ENCODE results near the gene CAMSAP1.
A peak's percentile ranks its signal among the peaks of the same experiment; 100 is the strongest.

The CAMSAP1 gene

DNA sequence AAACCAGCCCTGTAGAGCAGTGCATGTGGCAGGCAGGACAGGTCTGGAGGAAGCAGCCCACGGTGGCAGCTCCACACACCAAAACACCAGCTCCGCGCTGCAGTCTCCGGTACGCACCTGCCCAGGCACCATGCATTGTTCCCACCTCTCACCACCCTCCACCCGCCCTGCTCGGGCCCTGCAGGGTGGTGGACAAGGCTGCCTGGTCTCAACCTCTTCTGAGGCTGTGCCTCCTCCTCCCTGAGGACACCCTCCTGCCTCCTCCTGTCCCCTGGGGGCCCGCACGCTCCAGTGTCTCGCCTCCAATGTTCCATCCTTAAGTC lies 109.1 kb downstream of the CAMSAP1 start:
- H3K4me3 ChIP-seq (ENCODE audit: low read depth, low read length) = no peak overlapping the region
- TF ChIP-seq, protein P1, sequence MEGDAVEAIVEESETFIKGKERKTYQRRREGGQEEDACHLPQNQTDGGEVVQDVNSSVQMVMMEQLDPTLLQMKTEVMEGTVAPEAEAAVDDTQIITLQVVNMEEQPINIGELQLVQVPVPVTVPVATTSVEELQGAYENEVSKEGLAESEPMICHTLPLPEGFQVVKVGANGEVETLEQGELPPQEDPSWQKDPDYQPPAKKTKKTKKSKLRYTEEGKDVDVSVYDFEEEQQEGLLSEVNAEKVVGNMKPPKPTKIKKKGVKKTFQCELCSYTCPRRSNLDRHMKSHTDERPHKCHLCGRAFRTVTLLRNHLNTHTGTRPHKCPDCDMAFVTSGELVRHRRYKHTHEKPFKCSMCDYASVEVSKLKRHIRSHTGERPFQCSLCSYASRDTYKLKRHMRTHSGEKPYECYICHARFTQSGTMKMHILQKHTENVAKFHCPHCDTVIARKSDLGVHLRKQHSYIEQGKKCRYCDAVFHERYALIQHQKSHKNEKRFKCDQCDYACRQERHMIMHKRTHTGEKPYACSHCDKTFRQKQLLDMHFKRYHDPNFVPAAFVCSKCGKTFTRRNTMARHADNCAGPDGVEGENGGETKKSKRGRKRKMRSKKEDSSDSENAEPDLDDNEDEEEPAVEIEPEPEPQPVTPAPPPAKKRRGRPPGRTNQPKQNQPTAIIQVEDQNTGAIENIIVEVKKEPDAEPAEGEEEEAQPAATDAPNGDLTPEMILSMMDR (IDR thresholded peaks at IDR 0.05; ENCODE audit: borderline replicate concordance, insufficient read depth, low read depth, low read length) = no peak

DNA sequence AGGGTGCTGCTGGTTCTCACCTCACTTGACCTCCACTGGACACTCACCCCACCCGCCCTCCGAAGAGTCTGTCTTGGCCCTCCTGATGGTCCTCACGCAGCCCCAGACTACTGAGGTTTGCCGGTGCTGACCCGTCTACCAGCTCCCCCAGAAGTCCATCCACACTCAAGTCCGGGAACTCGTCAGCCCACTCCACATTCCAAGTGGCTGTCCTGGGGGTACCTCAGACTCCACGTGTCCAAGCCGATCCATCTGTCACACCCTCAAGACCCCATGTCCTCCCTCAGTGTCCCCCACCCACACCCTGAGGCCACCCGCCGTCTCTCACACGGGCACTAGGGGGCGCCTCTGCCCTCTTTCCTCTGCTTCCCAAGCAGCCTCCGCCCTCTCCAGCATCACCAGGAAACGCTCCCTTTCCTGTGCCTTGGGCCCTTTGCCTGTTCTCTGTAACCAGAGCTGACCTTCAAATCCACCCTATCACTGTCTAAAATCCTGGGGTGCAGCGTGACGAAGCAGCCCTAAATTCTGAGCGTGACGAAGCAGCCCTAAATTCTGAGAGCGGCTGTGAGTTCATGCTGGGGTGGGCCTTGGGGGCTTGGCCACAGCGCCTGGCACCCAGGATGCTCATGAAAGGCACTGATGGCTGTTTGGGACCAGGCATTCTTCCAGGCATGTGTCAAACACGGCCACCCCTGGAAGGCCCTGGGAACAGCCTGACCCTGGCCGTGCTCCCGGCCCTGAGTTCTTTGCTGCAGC lies 109.7 kb downstream of the CAMSAP1 start:
- TF ChIP-seq, protein P1 (IDR thresholded peaks at IDR 0.05; ENCODE audit: borderline replicate concordance, insufficient read depth, low read depth, low read length) = peak; percentile 82

DNA sequence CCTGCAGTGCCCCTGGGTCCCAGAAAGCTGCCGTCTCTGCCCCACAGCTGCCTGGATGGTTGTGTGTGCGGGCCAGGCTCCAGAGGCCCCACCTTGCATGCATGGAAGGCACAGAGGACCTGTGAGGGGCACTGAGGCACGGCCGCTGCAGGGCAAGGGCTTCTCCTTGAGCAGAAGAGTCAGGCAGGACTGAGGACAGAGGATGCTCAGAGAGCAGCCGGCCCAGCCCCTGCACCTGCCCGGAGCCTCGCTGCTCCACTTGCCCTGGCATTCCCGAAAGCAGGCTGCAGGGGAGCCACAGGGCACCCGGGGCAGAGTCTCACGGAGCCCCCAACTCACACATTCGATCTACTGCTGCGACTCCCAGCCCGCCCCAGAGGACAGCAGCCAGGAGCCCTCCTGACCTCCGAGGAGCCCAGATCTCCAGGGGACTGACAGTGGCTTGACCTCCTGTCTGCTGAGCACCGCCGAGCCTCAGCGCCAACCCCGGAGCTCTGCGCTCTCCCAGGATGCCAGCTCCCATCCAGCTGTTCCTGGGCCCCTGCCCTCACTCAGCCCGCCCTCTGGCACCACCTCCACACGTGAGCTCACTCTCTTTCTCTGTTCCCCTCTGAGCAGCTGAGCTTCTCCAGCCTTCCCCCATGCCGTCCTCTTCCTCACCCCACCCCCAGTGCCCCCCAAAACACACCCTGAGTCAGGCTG lies 110.4 kb downstream of the CAMSAP1 start:
- TF ChIP-seq, protein P1 (IDR thresholded peaks at IDR 0.05; ENCODE audit: borderline replicate concordance, insufficient read depth, low read depth, low read length) = no peak
- no peak overlapping the region for H3K4me3 ChIP-seq (ENCODE audit: low read depth, low read length)

More for the DNA sequence above, 109.7 kb downstream of the CAMSAP1 start:
- H3K4me3 ChIP-seq (ENCODE audit: low read depth, low read length) = no peak overlapping the region

DNA sequence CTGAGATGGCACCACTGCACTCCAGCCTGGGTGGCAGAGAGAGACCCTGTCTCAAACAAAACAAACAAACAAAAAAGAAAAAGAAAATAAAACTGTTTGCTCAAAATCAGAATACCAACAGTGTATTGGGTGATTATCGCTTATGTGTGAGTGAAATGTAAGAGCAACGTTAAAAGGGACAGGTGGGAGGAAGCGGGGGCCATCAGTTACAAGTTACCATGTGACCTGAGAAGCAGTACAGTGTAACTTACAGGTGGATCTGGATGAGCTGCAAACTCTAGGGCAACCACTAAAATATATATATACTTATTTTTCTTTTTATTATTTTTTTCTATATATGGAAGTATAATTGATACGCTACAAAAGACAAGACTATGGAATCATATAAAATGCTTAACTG lies 112.0 kb downstream of the CAMSAP1 start:
- H3K4me3 ChIP-seq (ENCODE audit: low read depth, low read length) = no peak overlapping the region
- TF ChIP-seq, protein P1 (IDR thresholded peaks at IDR 0.05; ENCODE audit: borderline replicate concordance, insufficient read depth, low read depth, low read length) = no peak

DNA sequence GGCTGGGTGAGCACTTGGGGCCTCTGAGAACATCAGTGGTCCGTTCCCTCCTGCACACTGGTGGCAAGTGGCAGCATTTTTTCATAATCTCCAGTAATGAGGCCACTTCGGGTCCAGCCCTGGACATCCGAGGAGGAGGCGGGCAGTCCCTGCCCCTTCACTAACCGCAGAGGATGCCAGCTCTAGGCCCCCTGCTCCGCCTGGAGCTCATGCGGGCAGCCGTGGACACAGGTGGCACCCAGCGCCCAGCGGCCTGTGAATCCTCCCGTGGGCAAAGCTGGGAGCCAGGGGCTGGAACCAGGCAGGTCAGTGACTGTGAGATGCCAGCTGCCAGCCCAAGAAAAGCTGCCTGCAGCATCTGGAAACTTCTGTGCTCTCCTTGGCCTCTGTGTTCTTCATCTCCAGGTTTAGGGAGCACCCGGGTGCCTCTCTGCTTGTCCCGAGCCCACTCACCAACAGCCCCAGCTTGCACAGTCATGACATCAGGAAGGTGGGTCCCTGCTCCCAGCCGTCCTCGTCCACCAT lies 112.9 kb downstream of the CAMSAP1 start:
- no peak overlapping the region for H3K4me3 ChIP-seq (ENCODE audit: low read depth, low read length)
- TF ChIP-seq, protein P1 (IDR thresholded peaks at IDR 0.05; ENCODE audit: borderline replicate concordance, insufficient read depth, low read depth, low read length) = no peak

DNA sequence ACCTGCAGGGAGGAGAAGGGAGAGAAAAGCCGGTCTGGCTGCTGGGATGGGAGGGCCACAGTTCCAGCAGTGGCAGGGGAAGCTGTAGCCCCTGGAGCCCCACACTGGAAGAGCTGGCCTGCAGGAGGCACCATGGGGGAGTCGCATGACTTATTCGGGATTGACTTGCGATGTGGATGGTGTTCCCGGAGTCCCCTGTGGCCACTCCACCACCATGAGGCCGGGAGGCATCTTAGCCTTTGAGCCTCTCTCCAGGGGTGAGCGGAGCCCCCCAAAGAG lies 113.3 kb downstream of the CAMSAP1 start:
- H3K4me3 ChIP-seq (ENCODE audit: low read depth, low read length) = no peak overlapping the region
- TF ChIP-seq, protein P1 (IDR thresholded peaks at IDR 0.05; ENCODE audit: borderline replicate concordance, insufficient read depth, low read depth, low read length) = no peak
